Measurements from ENCODE around the gene LIPC.

Gene LIPC

DNA sequence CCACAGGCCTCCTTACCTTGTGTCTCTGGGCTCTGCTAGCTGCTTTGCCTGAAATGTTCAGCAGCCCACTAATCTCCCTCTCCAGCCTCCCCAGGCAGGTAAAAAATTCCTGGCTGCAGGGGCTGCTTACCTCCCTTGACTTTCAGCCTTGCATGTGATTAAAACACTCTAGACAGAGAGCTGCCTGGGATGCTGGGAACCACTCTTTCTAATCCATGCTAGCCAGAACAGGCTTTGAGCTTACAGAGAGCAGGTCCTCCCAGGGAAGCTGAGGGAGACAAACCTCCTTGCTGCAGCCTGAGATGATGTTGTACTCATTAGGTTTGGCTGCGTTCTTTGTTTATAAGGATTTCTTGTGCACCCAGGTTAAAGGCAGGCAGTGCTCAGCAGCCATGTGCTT, 33.7 kb upstream of the LIPC start:
- DNase-seq (ENCODE audit: extremely low read depth, low read depth): no peak
- TF ChIP-seq, protein P1, sequence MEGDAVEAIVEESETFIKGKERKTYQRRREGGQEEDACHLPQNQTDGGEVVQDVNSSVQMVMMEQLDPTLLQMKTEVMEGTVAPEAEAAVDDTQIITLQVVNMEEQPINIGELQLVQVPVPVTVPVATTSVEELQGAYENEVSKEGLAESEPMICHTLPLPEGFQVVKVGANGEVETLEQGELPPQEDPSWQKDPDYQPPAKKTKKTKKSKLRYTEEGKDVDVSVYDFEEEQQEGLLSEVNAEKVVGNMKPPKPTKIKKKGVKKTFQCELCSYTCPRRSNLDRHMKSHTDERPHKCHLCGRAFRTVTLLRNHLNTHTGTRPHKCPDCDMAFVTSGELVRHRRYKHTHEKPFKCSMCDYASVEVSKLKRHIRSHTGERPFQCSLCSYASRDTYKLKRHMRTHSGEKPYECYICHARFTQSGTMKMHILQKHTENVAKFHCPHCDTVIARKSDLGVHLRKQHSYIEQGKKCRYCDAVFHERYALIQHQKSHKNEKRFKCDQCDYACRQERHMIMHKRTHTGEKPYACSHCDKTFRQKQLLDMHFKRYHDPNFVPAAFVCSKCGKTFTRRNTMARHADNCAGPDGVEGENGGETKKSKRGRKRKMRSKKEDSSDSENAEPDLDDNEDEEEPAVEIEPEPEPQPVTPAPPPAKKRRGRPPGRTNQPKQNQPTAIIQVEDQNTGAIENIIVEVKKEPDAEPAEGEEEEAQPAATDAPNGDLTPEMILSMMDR (IDR thresholded peaks at IDR 0.05; ENCODE audit: low read depth, low read length): no peak

DNA sequence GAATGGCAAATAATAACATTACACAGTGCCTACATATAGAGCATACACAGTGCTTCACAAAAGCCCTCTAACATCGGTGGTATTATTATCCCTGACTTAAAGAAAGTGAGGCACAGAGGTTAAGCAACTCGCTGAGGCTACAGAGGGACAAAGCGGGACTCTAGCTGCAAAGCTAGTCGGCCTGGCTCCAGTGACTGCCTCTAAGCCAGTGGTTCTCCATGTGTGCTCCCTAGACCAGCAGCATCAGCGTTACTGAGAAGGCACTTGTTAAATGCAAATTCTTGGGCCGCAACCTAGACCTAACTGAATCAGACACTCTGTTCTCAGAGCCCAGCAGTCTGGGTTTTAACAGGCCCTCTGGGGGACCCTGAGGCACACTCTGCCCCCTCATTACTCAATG, 33.1 kb upstream of the LIPC start:
- DNase-seq (ENCODE audit: extremely low read depth, low read depth): no peak
- TF ChIP-seq, protein P1 (IDR thresholded peaks at IDR 0.05; ENCODE audit: low read depth, low read length): no peak

DNA sequence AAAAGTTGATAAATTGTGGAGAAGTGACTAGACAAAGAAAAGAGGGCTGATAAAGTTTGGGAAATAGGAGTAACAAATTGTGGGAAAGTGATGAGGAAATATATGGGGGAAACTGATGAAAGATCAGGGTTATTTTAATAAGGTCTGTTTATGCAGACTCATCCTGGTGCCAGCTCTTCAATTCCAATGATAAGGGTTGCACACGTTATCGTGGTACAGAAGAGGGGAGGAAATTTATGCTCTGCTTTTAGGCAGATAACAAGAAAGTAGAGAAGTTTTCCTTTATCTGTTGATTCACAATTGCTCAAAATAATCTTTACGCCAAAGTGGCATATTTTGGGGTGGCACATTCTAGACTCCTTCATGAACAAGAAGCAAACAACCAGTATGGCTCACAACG, 32.1 kb upstream of the LIPC start:
- TF ChIP-seq, protein P1 (IDR thresholded peaks at IDR 0.05; ENCODE audit: low read depth, low read length): no peak
- no peak for DNase-seq (ENCODE audit: extremely low read depth, low read depth)

DNA sequence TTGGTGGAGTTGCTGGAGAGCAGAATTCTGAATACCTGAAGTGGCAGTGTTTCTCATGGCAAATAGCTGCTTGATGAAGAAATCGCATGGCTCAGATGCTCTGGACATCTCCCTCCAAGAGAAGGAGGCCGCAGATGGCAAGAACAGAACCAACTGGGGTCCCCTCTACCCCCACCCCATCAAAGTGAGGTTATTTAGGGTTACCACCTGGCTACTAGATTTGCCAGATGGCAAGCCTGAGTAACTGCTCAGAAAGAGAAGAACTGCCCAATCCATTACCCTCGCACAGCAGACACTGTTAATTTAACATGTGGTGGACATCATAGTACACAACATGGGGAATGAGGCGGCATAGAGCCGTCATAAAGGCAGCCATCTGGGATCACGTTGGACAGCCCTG, 30.5 kb upstream of the LIPC start:
- no peak for DNase-seq (ENCODE audit: extremely low read depth, low read depth)
- TF ChIP-seq, protein P1 (IDR thresholded peaks at IDR 0.05; ENCODE audit: low read depth, low read length): no peak

DNA sequence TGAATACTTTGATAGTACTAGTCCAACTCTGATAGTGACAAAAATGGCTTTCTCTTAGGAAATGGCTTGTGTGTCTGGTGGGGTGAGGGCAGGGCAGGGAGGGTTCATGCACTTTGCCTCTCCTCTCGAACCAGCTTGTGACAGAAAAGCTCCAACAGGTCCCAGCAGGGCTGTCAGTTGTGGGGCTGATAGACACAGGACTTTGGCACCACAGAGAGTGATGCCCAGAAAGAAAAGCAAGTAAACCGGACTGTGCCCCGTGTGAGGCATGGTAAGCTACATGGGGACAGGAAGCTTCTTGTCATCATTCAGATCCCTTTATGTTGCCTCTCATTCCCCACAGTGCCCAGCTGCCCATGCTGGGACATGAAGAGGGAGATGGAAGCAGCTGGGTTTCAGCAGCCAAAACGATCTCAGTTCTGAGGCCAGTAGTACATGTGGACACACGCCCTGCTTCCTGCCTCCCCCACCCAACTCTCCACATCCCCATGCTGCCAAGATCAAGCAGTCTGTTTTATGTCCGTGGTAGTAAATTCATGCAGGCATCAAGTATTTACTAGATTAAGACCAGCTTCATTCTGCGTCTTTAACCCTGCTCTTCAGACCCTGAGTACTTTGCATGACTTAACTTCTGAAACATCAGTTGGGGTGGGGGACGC, 29.7 kb upstream of the LIPC start:
- DNase-seq (ENCODE audit: extremely low read depth, low read depth): no peak
- TF ChIP-seq, protein P1 (IDR thresholded peaks at IDR 0.05; ENCODE audit: low read depth, low read length): no peak

DNA sequence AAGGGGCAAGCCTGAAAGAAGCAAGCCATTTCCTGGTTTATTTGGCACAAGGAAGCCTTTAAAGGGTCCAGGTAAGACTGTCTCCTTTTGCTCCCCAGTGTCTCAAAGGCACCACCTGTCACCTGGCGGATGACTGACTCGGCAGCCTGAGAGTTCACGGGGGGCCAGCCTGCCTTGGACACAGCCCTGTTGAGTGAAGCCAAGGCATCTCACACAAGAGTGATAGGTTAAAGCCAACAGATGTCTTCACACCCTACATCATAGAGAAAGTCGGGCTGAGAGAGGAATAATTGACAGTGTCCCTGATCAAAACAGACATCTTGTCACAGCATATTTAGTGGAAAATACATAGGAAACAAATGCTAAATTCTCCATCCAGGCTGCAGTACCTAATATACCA, 28.2 kb upstream of the LIPC start:
- no peak for DNase-seq (ENCODE audit: extremely low read depth, low read depth)
- TF ChIP-seq, protein P1 (IDR thresholded peaks at IDR 0.05; ENCODE audit: low read depth, low read length): no peak

DNA sequence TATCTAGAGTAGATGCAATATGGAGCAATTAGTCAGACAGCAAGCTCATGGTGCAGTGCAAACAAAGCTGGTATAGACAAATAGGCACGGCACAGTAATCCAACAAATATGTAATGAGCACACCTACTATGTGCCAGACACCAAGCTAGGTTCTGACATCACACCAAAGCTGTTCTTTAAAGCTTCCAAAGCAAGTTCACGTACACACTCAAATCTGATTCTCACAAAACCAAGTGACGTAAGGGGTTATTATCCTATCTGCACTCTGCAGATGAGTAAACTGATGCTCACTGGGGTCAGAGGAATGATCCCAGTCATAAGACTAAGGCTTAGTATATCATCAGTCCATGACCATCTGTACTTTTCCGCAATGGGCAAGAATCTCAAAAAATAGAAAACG, 27.8 kb upstream of the LIPC start:
- DNase-seq (ENCODE audit: extremely low read depth, low read depth): no peak
- TF ChIP-seq, protein P1 (IDR thresholded peaks at IDR 0.05; ENCODE audit: low read depth, low read length): no peak
